Inflammatory macrophage treated with lipopolysaccharide for 4 hours (primary cell): ENCODE data around the gene PSMD14.

ENCODE experiments used
- DNase-seq: peaks from one replicate; pipeline ENCODE4 v3.0.0-alpha.2; 2020

Gene PSMD14

DNA sequence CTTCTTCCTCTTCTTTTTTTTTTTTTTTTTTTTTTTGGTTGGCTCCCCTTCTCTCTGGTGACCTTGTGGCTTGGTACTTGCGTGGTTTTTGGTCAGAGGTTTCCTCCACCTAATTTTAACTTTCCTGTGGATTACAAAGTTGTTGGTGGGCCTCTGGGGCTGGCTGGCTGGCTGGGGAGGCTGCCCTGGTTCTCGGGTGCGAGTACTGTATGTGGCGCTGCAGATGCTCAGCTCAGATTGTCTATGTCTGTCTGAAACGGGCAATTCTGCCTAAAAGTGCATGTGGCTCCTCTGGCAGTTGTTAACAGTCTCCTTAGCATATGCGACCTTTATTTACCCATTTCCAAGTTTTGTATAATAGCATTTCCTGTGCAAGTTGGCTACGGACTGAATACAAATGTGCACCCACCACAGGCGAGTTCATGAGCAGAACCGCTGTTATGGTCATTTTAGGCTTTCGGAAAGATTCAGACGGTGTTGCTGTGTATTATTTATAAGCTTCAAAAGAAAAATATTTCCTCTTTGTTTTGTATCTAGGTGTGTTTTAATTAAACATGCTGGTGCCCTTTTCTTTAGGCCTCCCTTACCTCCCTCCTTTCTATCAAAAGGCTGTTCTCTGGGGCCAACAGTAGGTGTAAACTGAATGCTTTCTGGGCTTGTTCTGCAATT is 112.3 kb downstream of the PSMD14 start:
- no peak for DNase-seq

DNA sequence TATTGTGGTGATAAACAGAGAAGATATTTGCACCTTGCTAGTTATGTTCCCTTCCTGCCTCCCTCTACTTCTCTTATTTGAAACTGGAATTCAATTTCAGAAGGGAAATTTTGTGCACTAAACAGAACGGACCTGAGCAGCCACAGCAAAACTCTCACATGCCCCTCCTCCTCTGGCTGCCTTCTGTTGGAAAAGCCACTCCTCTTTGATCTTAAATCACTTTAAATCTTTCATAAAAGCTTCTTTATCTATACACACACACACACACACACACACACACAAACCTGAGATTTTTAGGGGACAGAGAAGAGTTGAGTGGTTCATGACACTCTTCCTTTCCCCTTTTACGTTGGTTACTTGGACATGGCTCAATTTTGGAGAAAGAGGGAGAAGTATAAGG is 113.5 kb downstream of the PSMD14 start:
- DNase-seq, result no peak

DNA sequence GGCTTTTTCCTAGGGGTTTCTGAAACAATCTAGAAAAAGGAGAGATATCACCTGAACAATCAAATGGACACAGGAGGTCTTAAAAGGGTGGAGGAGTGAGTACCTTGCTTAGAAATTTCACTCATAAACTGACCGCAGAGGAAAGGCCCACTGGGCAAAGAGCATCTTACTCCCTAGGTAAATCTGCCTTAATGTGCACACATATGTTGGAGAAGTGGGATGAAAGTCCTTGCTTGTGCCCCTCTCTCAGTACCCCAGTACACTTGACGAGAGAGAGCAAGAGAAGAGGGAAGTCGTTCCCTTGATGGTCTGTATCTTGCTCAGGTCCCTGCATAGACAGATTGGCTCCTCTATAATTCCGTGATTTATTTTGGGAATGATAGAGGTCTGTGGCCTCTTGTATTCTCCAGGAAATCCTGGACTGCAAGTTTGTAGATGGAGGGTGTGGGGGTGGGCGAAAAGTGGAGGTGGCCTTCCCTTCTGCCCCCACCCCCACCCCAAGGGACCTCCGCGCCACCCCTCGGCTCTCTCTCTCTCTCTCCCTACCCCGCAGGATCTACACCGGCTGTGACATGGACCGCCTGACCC is 114.7 kb downstream of the PSMD14 start:
- no peak for DNase-seq

DNA sequence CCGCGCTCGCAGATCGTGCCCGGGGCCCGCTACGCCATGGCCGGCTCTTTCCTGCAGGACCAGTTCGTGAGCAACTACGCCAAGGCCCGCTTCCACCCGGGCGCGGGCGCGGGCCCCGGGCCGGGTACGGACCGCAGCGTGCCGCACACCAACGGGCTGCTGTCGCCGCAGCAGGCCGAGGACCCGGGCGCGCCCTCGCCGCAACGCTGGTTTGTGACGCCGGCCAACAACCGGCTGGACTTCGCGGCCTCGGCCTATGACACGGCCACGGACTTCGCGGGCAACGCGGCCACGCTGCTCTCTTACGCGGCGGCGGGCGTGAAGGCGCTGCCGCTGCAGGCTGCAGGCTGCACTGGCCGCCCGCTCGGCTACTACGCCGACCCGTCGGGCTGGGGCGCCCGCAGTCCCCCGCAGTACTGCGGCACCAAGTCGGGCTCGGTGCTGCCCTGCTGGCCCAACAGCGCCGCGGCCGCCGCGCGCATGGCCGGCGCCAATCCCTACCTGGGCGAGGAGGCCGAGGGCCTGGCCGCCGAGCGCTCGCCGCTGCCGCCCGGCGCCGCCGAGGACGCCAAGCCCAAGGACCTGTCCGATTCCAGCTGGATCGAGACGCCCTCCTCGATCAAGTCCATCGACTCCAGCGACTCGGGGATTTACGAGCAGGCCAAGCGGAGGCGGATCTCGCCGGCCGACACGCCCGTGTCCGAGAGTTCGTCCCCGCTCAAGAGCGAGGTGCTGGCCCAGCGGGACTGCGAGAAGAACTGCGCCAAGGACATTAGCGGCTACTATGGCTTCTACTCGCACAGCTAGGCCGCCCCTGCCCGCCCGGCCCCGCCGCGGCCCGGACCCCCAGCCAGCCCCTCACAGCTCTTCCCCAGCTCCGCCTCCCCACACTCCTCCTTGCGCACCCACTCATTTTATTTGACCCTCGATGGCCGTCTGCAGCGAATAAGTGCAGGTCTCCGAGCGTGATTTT is 115.5 kb downstream of the PSMD14 start:
- peak; percentile 16 for DNase-seq

DNA sequence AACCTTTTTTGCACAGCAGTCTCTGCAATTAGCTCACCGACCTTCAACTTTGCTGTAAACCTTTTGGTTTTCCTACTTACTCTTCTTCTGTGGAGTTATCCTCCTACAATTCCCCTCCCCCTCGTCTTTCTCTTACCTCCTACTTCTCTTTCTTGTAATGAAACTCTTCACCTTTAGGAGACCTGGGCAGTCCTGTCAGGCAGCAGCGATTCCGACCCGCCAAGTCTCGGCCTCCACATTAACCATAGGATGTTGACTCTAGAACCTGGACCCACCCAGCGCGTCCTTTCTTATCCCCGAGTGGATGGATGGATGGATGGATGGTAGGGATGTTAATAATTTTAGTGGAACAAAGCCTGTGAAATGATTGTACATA is 116.2 kb downstream of the PSMD14 start:
- DNase-seq, result no peak

DNA sequence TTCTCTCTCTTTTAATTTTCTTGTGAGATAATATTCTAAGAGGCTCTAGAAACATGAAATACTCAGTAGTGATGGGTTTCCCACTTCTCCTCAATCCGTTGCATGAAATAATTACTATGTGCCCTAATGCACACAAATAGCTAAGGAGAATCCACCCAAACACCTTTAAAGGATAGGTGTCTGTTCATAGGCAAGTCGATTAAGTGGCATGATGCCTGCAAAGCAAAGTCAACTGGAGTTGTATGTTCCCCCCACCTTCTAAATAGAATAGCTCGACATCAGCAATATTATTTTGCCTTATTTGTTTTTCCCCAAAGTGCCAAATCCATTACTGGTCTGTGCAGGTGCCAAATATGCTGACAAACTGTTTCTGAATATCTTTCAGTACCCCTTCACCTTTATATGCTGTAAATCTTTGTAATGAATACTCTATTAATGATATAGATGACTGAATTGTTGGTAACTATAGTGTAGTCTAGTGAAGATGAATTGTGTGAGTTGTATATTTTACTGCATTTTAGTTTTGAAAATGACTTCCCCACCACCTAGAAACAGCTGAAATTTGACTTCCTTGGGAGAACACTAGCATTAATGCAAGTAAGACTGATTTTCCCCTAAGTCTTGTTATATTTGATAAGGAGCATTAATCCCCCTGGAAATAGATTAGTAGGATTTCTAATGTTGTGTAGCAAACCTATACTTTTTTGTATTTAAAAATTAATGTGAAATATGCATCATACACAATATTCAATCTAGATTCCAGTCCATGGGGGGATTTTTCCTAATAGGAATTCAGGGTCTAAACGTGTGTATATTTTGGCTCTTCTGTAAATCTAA is 116.9 kb downstream of the PSMD14 start:
- no peak for DNase-seq

DNA sequence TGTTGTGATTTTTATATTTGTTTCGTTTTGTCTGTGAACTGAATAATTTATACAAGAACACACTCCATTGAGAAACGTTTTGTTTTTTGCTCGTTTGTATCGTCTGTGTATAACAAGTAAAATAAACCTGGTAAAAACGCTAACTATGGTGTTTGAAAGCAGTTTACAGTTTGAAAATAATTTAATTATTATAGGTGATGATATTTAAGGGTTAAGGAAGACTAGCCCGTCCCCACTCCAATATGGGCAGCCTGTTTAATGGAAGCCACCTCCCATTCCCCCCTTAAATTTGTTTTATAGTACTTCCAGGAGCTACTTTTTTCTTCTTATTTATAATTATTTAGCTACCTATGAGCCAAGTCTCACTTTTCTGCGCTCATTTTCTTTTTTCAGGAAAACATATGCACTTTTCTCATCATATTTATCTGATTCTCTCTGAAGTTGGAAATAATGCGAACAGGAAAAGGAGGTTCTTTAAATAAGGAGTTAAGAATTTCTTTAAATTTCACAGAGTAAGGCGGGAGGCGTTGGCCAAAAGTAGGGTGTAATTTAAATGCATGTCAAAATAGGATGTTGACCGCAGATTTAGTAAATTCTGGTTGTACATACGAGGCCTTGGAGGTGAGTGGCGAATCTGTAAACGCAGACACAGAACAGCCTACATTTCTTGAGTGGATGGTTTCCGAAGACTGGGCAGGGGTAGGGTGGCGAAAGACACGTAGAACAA is 117.7 kb downstream of the PSMD14 start:
- DNase-seq, result no peak

DNA sequence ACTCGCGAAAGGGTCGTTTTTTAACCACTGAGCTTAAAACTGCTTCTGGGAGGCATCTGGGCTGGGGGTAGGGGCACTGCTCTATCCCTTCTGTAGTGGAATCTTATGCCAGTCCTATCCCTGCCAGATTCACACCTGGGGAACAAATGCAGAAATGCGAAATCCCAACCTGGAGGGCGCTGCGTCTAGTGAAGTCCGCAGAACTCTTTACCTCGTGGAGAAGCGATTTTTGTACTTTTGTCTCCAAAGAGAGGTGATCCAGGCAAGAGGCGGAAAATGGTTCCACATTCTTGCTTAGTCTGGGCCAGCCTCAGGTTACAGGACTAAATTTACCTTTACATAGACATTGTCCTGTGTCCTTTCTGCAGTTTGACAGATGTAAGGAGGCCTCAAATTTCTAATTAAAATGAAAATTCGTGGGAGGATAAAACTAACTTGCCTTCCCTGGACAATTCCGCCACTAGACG is 118.3 kb downstream of the PSMD14 start:
- no peak for DNase-seq

DNA sequence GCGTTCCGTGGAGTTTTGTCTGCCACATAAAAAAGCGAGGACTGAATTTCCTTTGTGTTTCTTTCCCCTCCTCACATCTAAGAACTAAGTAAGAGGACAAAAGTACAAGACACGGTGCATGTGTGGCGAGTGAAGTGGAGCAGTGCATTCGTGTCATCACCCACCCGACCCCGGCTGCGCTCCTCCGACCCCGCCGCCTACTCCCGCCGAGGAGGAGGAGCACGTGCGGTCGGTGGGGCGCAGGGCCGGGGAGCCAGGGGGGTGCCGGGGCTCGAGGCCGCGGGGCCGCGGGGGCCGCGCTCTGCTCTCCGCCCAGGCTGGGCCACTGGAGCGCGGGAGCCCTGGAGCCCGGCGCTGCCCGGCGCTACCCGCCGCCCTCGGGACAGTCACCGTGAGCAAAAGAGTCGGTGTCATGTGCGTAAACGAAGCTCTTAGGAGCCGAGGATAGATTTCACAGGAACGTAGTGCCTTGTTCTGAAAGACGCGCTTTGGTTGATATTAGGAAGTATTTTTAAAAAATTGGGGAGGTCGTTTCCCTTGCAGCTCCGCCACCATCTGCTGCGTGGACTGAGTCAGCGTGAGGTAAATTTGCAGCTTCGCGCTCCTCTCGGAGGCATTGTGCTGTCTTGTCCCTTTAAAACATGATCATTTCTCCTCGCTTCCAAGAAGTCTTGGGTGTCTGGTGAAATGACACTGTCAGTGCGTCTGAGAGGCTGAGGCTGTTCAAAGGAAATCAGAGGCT is 118.9 kb downstream of the PSMD14 start:
- DNase-seq, result no peak

DNA sequence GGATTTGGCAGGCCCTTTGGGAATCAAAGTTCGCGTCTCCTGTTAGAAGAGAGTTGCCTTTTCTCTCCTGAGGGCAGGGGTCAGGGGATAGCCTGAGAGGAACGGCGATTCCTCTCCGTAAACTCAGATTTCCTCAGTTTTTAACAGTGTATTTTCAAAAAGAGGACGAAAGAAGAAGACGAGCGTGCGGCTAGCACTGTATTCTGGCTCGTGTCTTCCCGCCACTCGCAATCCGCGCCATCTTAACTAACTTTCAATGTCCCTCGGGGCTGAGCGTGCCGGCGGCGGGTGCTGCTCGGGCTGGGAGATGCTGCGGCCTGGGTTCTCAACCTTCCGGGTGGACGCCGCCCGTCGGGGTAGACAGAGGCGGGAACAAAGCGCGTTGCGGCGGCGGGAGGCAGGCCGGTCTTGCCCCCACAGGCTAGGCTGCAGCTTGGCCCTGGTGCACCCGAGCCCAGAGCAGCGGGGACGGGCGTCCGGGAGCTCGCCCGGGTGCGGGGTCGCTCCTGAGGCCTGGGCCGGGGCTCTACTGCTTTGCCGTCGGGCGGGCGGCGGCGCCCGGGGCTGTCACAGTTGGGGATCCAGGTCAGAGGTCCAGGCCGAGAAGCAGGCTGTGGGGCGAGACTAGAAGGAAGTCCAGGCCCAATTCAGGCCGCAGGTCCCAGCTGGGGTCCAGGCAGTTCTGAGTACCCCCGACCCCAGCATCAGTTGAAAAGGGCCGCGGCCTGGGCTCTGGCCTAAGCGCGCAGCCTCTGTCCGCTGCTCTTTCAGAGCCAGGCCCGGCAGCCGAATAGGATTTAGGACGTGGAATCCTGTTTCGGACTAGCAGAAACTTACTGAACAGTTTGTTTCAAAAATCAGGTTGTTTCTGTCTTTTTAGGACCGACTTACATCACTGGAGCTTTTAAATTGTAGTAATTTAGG is 119.7 kb downstream of the PSMD14 start:
- DNase-seq, result no peak

DNA sequence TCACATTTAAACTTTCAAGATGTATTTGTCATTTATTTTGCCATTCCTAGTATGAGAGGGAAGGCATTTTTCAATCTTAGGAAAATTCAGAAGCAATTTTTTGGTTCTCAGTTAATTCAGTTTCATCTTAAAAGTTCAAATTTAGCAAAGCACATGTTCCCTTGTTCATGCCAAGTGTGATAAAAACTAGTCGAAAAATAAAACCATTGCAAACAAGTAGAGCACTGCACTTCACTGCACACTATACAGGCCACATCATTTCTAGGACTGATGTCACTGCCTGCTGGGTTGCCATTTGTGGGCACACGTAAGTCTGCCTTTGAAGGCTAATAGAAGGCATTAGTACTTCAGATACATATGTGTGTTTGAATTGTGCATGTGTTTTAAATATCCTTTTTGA is 122.2 kb downstream of the PSMD14 start:
- DNase-seq, result no peak

DNA sequence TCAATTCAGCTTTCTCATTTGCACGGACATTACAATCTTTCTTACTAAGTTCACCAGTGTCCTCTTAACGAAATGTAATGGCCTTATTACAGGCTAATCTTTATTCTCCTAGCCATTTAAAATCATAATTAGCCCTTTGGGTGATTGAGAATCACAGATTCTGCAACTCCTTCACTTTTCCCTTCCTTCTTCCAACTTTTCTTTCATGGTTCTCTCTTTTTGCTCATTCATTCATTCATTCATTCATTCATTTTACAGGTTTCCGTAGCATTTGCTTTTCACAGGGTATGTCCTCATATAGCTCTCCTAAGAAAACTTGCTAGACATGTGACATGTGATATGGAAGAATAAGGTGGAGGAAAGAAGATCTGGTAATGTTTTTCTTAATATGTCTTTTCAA is 123.9 kb downstream of the PSMD14 start:
- no peak for DNase-seq

DNA sequence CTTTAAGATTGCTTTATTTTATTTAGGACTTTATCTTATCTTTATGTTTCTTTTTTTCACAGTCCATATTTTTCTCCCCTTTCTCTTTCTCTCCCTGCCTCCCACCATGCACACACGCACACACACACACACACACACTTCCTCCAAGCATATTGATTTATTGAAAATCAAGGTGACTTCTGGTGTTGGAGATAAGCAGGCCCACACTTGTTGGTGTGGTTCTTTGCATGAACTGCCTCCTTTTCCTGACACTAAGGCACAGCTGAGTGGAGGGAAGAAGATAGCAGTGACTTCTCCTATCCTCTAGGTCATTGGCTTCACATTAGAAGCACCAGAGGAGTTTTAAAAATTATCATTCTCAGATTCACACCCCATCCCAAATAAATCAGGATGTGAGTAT is 125.9 kb downstream of the PSMD14 start:
- DNase-seq, result no peak

DNA sequence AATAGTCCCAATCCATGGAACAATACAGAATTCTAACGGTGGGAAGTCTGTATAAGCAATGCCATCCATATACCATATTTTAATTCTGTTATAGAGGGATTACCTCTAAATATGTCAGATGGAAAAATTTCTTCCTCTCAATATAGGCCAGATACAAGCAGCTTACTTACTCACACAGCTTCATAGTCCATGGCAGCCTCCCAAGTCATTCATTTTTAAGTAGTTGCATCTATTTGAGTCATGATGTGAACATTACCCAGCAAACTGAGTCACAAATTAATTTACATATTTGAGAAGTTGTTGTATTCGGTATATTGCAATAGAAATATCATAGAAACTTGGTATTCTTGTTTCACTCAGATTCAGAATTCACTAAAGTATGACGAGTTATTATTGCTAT is 128.2 kb downstream of the PSMD14 start:
- DNase-seq, result no peak

DNA sequence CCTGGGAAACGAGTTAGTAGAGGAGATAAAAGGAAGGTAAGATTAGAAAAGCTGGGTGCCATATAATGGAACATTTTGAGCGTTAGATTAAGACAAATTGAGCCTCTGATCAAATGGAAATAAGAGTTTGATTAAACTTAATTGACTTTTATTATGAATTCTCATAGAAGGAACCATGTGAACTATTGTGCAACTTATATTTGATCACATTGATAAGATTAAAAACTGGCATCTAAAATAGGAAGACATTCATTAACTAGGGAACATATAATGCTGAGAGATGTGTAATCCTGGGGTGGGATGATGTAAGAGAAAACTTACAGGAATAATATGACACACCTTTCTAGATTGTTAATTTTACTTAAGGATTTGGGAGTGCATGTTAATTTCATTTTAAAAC is 130.4 kb downstream of the PSMD14 start:
- no peak for DNase-seq

DNA sequence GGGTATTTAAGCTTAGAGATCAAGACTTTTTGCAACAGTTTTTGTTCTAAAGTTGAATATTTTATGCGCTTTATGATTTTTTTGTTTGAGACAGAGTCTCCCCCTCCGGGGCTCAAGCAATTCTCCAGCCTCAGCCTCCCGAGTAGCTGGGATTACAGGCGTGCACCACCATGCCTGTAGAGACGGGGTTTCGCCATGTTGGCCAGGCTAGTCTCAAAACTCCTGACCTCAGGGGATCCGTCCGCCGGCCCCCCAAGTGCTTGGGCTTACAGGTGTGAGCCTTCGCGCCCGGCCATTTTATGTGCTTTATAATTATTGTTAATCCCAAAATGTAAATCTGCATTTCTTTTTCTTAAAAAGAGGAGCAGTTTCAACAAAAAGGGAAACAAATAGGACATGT is 136.9 kb downstream of the PSMD14 start:
- DNase-seq, result no peak

DNA sequence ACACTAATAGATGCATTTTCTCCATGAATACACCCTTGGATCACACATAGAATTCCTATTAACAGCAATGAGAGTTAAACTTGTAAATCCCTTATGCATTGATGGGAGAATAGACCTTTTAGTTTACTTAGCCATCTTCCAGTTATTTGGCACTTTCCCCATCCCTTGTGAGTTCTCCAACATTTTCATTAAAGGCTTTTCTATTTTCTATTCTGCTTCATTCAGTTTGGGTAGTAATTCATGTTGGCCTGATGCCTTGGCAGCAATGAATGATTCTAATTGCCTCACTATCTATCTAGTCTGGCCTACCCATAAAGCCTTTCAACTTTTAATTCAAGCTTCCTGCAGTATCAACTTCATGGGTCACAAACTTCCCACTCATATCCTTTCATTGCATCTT is 140.2 kb downstream of the PSMD14 start:
- DNase-seq, result no peak
